Panc1 (cell line): ENCODE results near the gene ANO2. TPM values are rescaled to one million over a fixed set of nuclear protein-coding genes. Genes with fewer than 3 reads are reported as not detected.

Experiments
- ATAC-seq: fragments of 200-7000 bp; cut with Tn5 transposase; 2 replicates; pipeline ENCODE4 v1.9.1; 2020; ENCODE audit warnings: mild to moderate bottlenecking, moderate library complexity
- BruUV-seq: library from RNA; stranded (reverse); fragments of 400-500 nt; replicated peaks from 2 replicates; lab custom pipeline; 2021; lab: Mats Ljungman, UMichigan
- CTCF ChIA-PET: fragments of 300-600 bp; sonication (Branson Sonifier 250); formaldehyde crosslinking; loops from one replicate; lab custom pipeline; 2022; ENCODE audit warnings: antibody characterized with exemption; lab: Charles Lee
- POLR2A ChIA-PET: fragments of 300-600 bp; sonication (Branson Sonifier 250); formaldehyde crosslinking; loops from one replicate; lab custom pipeline; 2022; ENCODE audit warnings: antibody characterized with exemption; lab: Charles Lee
- DNase-seq: peaks from one replicate; pipeline ENCODE4 v3.0.0-alpha.2; 2010; ENCODE audit warnings: low read depth, low spot score
- H3K27ac ChIP-seq: 2 replicates; pipeline ENCODE4 v1.5.1; 2011; ENCODE audit warnings: mild to moderate bottlenecking, low read length, inconsistent platforms
- H3K27me3 ChIP-seq: fragments of 200-500 bp; sonication (Bioruptor generic); 2 replicates; pipeline ENCODE4 v1.6.0; 2014; ENCODE audit warnings: low read length, inconsistent platforms; ENCODE audit not compliant: control insufficient read depth, insufficient read depth
- H3K36me3 ChIP-seq: fragments of 200-500 bp; sonication (Bioruptor generic); 2 replicates; pipeline ENCODE4 v1.5.1; 2014; ENCODE audit warnings: inconsistent platforms, mild to moderate bottlenecking, low read length, moderate library complexity; ENCODE audit not compliant: control insufficient read depth, insufficient read depth
- H3K4me1 ChIP-seq: 2 replicates; pipeline ENCODE4 v1.5.1; 2011; ENCODE audit warnings: inconsistent platforms, mild to moderate bottlenecking, low read length, moderate library complexity; ENCODE audit not compliant: control insufficient read depth, insufficient read depth
- H3K4me3 ChIP-seq, 2 experiments: 2 replicates each; pipeline ENCODE4 v1.5.1; 2011 to 2012; ENCODE audit warnings: low read depth in 2 of 2, low read length in 2 of 2, mild to moderate bottlenecking in 2 of 2, inconsistent platforms in 1 of 2, moderate library complexity in 1 of 2
- H3K9me3 ChIP-seq: fragments of 200-500 bp; sonication (Bioruptor generic); 2 replicates; pipeline ENCODE4 v1.5.1; 2014; ENCODE audit warnings: low read depth, mild to moderate bottlenecking, inconsistent platforms, low read length, moderate library complexity; ENCODE audit not compliant: control insufficient read depth, insufficient read depth
- CTCF ChIP-seq: fragments of 450-650 bp; IDR thresholded peaks from 2 replicates; pipeline ENCODE4 v1.5.1; 2017; ENCODE audit warnings: mild to moderate bottlenecking
- POLR2AphosphoS5 ChIP-seq: IDR thresholded peaks from 2 replicates; pipeline ENCODE4 v1.6.1; 2012; ENCODE audit warnings: mild to moderate bottlenecking, low read depth, low read length, moderate library complexity
- REST ChIP-seq, 2 experiments: IDR thresholded peaks; 2 replicates each; pipeline ENCODE4 v1.6.1; 2011 to 2012; ENCODE audit warnings: low read depth in 2 of 2, control low read depth in 1 of 2, low read length in 1 of 2, mild to moderate bottlenecking in 1 of 2, moderate library complexity in 1 of 2; ENCODE audit not compliant: insufficient read depth in 1 of 2
- SIN3A ChIP-seq: IDR thresholded peaks from 2 replicates; pipeline ENCODE4 v1.6.1; 2012; ENCODE audit warnings: low read depth, mild to moderate bottlenecking, low read length, moderate library complexity, borderline replicate concordance; ENCODE audit not compliant: insufficient read depth
- TCF7L2 ChIP-seq: IDR thresholded peaks from 2 replicates; pipeline ENCODE4 v1.6.1; 2011; ENCODE audit warnings: mild to moderate bottlenecking, low read depth, low read length, inconsistent platforms
- in situ Hi-C: cut with HindIII; loops from 2 replicates; pipeline ENCODE4 v1.10.0; 2016; ENCODE audit warnings: low sequenced_read_pairs, low pct_unique_long_range_greater_than_20kb
- intact Hi-C: fragments of 100-400 bp; cut with micrococcal nuclease; formaldehyde crosslinking; loops from one replicate; pipeline ENCODE4 v1.10.0; 2022; ENCODE audit not compliant: unreplicated experiment
- total RNA-seq: library from RNA; stranded (reverse); gene quantifications from one replicate; pipeline ENCODE4 v1.2.1, GENCODE V29; 2021; ENCODE audit not compliant: unreplicated experiment

Gene ANO2
- total RNA-seq, 1 experiment from 2014 or later, result not detected

- DNase-seq, result no peak
- BruUV-seq, result no TSS peak
- in situ Hi-C loops, result no loop called here
- Histone ChIP-seq H3K36me3 (no peaks in the 10 kb centered on the region), H3K27me3 (no peaks in the 10 kb centered on the region), H3K27ac (no peak overlapping the region), H3K9me3 (no peaks in the 10 kb centered on the region), H3K4me1 (no peaks in the 10 kb centered on the region), H3K4me3 (no peak overlapping the region)
- intact Hi-C loops, result no loop called here
- TF ChIP-seq TCF7L2 (no peak), REST (IDR thresholded peaks at IDR 0.05; ENCODE audit: insufficient read depth in 1 of 2, low read depth in 2 of 2, low read length in 1 of 2) (no peak), POLR2AphosphoS5 (no peak), SIN3A (no peak), CTCF (no peak)
- POLR2A ChIA-PET, result no interaction called here
- ATAC-seq, result no peak
- CTCF ChIA-PET, result no interaction called here
Observed at GRCh38 chr12:5556946-5557673, 387.9 kb downstream of the ANO2 start.

- ATAC-seq (no peak), DNase-seq (no peak)
- Histone ChIP-seq H3K27me3 (no peaks in the 10 kb centered on the region), H3K9me3 (no peaks in the 10 kb centered on the region), H3K4me1 (no peaks in the 10 kb centered on the region), H3K36me3 (no peaks in the 10 kb centered on the region), H3K27ac (no peak overlapping the region), H3K4me3 (no peak overlapping the region)
- in situ Hi-C loops (no loop called here), intact Hi-C loops (no loop called here)
- no TSS peak for BruUV-seq
- ChIA-PET POLR2A (no interaction called here), CTCF (no interaction called here)
- peak; percentile 60 for TF ChIP-seq CTCF
- TF ChIP-seq REST (IDR thresholded peaks at IDR 0.05; ENCODE audit: insufficient read depth in 1 of 2, low read depth in 2 of 2, low read length in 1 of 2), result no peak
- TF ChIP-seq POLR2AphosphoS5, result no peak
- no peak for TF ChIP-seq TCF7L2
Observed at GRCh38 chr12:5556033-5556614, 388.9 kb downstream of the ANO2 start.
